Measurements from ENCODE around the gene CENPS.

DNA sequence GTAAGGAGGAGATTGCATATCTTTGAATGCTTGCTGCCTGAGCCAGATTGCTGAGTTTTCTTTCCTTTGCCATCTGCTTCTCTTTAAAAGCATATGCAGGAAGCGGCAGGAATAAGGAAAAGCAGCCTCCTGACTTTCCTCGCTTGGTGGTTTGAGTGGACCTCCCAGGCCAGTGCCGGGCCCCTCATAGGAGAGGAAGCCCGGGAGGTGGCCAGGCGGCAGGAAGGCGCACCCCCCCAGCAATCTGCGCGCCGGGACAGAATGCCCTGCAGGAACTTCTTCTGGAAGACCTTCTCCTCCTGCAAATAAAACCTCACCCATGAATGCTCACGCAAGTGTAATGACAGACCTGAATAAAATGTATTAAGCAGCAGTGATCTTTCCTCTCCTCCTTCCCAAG lies 21.1 kb downstream of the CENPS start:
- TF ChIP-seq, protein P1, sequence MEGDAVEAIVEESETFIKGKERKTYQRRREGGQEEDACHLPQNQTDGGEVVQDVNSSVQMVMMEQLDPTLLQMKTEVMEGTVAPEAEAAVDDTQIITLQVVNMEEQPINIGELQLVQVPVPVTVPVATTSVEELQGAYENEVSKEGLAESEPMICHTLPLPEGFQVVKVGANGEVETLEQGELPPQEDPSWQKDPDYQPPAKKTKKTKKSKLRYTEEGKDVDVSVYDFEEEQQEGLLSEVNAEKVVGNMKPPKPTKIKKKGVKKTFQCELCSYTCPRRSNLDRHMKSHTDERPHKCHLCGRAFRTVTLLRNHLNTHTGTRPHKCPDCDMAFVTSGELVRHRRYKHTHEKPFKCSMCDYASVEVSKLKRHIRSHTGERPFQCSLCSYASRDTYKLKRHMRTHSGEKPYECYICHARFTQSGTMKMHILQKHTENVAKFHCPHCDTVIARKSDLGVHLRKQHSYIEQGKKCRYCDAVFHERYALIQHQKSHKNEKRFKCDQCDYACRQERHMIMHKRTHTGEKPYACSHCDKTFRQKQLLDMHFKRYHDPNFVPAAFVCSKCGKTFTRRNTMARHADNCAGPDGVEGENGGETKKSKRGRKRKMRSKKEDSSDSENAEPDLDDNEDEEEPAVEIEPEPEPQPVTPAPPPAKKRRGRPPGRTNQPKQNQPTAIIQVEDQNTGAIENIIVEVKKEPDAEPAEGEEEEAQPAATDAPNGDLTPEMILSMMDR (conservative IDR thresholded peaks at IDR 0.05; ENCODE audit: low read length), result no peak
- no peak for TF ChIP-seq EZH2phosphoT487 (IDR thresholded peaks at IDR 0.05; ENCODE audit: borderline replicate concordance, low read depth, low read length)
